Measurements from ENCODE around the gene TSPO2. TPM values are rescaled to one million over a fixed set of nuclear protein-coding genes. Genes with fewer than 3 reads are reported as not detected.

The TSPO2 gene
- total RNA-seq, 2 experiments from 2014 or later: not detected

GRCh38 chr6:41085182-41085581, 42.9 kb downstream of the TSPO2 start:
- ChIA-PET POLR2A (no interaction called here), CTCF (interaction anchor here (0.5 kb wide), 1 partner anchor 59 kb away, joined by 3 read pairs; no protein-coding TSS in a partner anchor)
- H3K27me3 Mint-ChIP-seq: no peaks in the 10 kb centered on the region
- H3K9me3 Mint-ChIP-seq: no peaks in the 10 kb centered on the region
- H3K4me1 Mint-ChIP-seq (ENCODE audit: low read depth): peaks cover 22% of the 10 kb centered on the region
- no peak overlapping the region for H3K4me3 Mint-ChIP-seq
- H3K27ac Mint-ChIP-seq: no peak overlapping the region
- DNase-seq: no peak
- intact Hi-C loops (cut with micrococcal nuclease): no loop called here
- H3K36me3 Mint-ChIP-seq: peaks cover 50% of the 10 kb centered on the region

GRCh38 chr6:41088451-41088850, 46.2 kb downstream of the TSPO2 start:
- DNase-seq: no peak
- H3K9me3 Mint-ChIP-seq: no peaks in the 10 kb centered on the region
- H3K27ac Mint-ChIP-seq: no peak overlapping the region
- H3K4me3 Mint-ChIP-seq: no peak overlapping the region
- ChIA-PET POLR2A (no interaction called here), CTCF (no interaction called here)
- peaks cover 7% of the 10 kb centered on the region for H3K4me1 Mint-ChIP-seq (ENCODE audit: low read depth)
- peaks cover 49% of the 10 kb centered on the region for H3K36me3 Mint-ChIP-seq
- H3K27me3 Mint-ChIP-seq: no peaks in the 10 kb centered on the region
- intact Hi-C loops (cut with micrococcal nuclease): no loop called here

- no peak for DNase-seq
- Mint-ChIP-seq H3K4me1 (ENCODE audit: low read depth) (no peaks in the 10 kb centered on the region), H3K4me3 (no peak overlapping the region), H3K27ac (no peak overlapping the region), H3K36me3 (peaks cover 53% of the 10 kb centered on the region), H3K9me3 (no peaks in the 10 kb centered on the region), H3K27me3 (no peaks in the 10 kb centered on the region)
- ChIA-PET POLR2A (no interaction called here), CTCF (interaction anchor here (0.8 to 3.5 kb wide), 5 partner anchors 25 to 227 kb away, joined by 3 to 29 read pairs (median 4); no protein-coding TSS in a partner anchor)
- intact Hi-C loops (cut with micrococcal nuclease): no loop called here
These were observed 48.8 kb downstream of the TSPO2 start for GRCh38 chr6:41090841-41091761.

GRCh38 chr6:41092421-41093140, 50.3 kb downstream of the TSPO2 start:
- Mint-ChIP-seq H3K27ac (no peak overlapping the region), H3K27me3 (no peaks in the 10 kb centered on the region), H3K9me3 (no peaks in the 10 kb centered on the region), H3K4me3 (no peak overlapping the region), H3K36me3 (peaks cover 57% of the 10 kb centered on the region), H3K4me1 (ENCODE audit: low read depth) (no peaks in the 10 kb centered on the region)
- intact Hi-C loops (cut with micrococcal nuclease): loop anchor here (1.0 to 2.0 kb wide), 2 partner anchors 90 to 226 kb away; no protein-coding TSS in a partner anchor
- DNase-seq: no peak
- ChIA-PET CTCF (interaction anchor here (0.6 to 3.5 kb wide), 10 partner anchors 10 to 226 kb away, joined by 3 to 29 read pairs (median 4); no protein-coding TSS in a partner anchor), POLR2A (no interaction called here)

- Mint-ChIP-seq H3K4me3 (no peak overlapping the region), H3K9me3 (no peaks in the 10 kb centered on the region), H3K4me1 (ENCODE audit: low read depth) (no peaks in the 10 kb centered on the region), H3K27ac (no peak overlapping the region), H3K27me3 (no peaks in the 10 kb centered on the region), H3K36me3 (peaks cover 67% of the 10 kb centered on the region)
- CTCF ChIA-PET: interaction anchor here (0.6 to 3.5 kb wide), 4 partner anchors 11 to 498 kb away, joined by 3 to 29 read pairs (median 4); no protein-coding TSS in a partner anchor
- POLR2A ChIA-PET: interaction anchor here (0.7 kb wide), 1 partner anchor 333 kb away, joined by 4 read pairs; no protein-coding TSS in a partner anchor
- no peak for DNase-seq
- intact Hi-C loops (cut with micrococcal nuclease): loop anchor here (2.0 kb wide), 1 partner anchor 225 kb away; no protein-coding TSS in a partner anchor
These were observed 51.5 kb downstream of the TSPO2 start for GRCh38 chr6:41093729-41094128.

Other genes with a start within 250 kb of the TSPO2 start
- gene UNC5CL, start 3.2 kb upstream of the TSPO2 start, total RNA-seq: 1 to 10 TPM; 2.4 to 2.5 TPM
- not detected for gene APOBEC2, start 10.7 kb downstream of the TSPO2 start, total RNA-seq
- 10 to 100 TPM; 40.5 to 42.9 TPM for gene OARD1, start 29.9 kb downstream of the TSPO2 start, total RNA-seq
- gene NFYA, start 30.5 kb downstream of the TSPO2 start, total RNA-seq: 10 to 100 TPM; 30.2 to 30.4 TPM
- gene TREML1, start 111.9 kb downstream of the TSPO2 start, total RNA-seq: not detected
- gene TREM2, start 120.6 kb downstream of the TSPO2 start, total RNA-seq: not detected
- gene TREML2, start 158.7 kb downstream of the TSPO2 start, total RNA-seq: 1 to 10 TPM; 7.4 to 7.5 TPM
- gene TREML4, start 185.9 kb downstream of the TSPO2 start, total RNA-seq: not detected
- gene TREM1, start 244.2 kb downstream of the TSPO2 start, total RNA-seq: under 1 TPM; 0.17 to 0.27 TPM